GM12878 (cell line): ENCODE measurements around the gene PHACTR3. TPM values are rescaled to one million over a fixed set of nuclear protein-coding genes. Genes with fewer than 3 reads are reported as not detected.

ENCODE experiments used
- ATAC-seq: fragments of 200-7000 bp; cut with Tn5 transposase; 3 replicates; pipeline ENCODE4 v1.9.1; 2020; ENCODE audit warnings: mild to moderate bottlenecking, moderate library complexity
- BruUV-seq: library from RNA; stranded (reverse); fragments of 400-500 nt; replicated peaks from 2 replicates; lab custom pipeline; 2021; lab: Mats Ljungman, UMichigan
- CTCF ChIA-PET: fragments of 300-600 bp; sonication (Branson Sonifier 250); formaldehyde crosslinking; extraction: SDS; loops from one replicate; lab custom pipeline; 2021; ENCODE audit warnings: inconsistent platforms; lab: Yijun Ruan, JAX
- POLR2A ChIA-PET: fragments of 350-600 bp; formaldehyde crosslinking; extraction: SDS; loops from one replicate; lab custom pipeline; 2021; ENCODE audit warnings: inconsistent platforms; lab: Charles Lee
- RAD21 ChIA-PET: fragments of 300-600 bp; sonication (Branson Sonifier 250); formaldehyde crosslinking; loops from one replicate; lab custom pipeline; 2023; ENCODE audit warnings: antibody characterized with exemption; ENCODE audit not compliant: unreplicated experiment; lab: Charles Lee
- SMC1A ChIA-PET: fragments of 300-600 bp; sonication (Branson Sonifier 250); formaldehyde crosslinking; loops from one replicate; lab custom pipeline; 2023; ENCODE audit not compliant: unreplicated experiment, uncharacterized antibody; lab: Charles Lee
- DNase-seq: peaks from one replicate; pipeline ENCODE4 v3.0.0-alpha.2; 2011; ENCODE audit warnings: low read depth, low spot score
- FAIRE-seq: peaks from 3 replicates; lab custom pipeline; 2011; peaks lifted over from hg19 to GRCh38; lab: Jason Lieb, UNC
- H2AFZ ChIP-seq: 2 replicates; pipeline ENCODE4 v1.6.0; 2011; ENCODE audit warnings: low read depth, low read length, control low read depth; ENCODE audit not compliant: control insufficient read depth
- H3K27ac ChIP-seq: 2 replicates; pipeline ENCODE4 v1.5.1; 2011; ENCODE audit warnings: control low read depth; ENCODE audit not compliant: control insufficient read depth, insufficient read depth
- H3K27me3 ChIP-seq, 2 experiments: replicated peaks in 1 of 2; 2 replicates each; pipeline versions ENCODE4 v1.6.0 to v1.6.1; 2011; ENCODE audit warnings: low read length in 1 of 2; ENCODE audit not compliant: control insufficient read depth in 2 of 2, insufficient read depth in 2 of 2
- H3K36me3 ChIP-seq, 2 experiments: 2 replicates each; pipeline ENCODE4 v1.5.1; 2011; ENCODE audit warnings: low read length in 1 of 2; ENCODE audit not compliant: control insufficient read depth in 2 of 2, insufficient read depth in 2 of 2
- H3K4me1 ChIP-seq: 2 replicates; pipeline ENCODE4 v1.6.1; 2011; ENCODE audit warnings: mild to moderate bottlenecking, low read length, moderate library complexity, mixed read lengths; ENCODE audit not compliant: control insufficient read depth, insufficient read depth
- H3K4me2 ChIP-seq: 2 replicates; pipeline ENCODE4 v1.6.0; 2011; ENCODE audit warnings: control low read depth; ENCODE audit not compliant: control insufficient read depth, insufficient read depth
- H3K4me3 ChIP-seq: fragments of 200-600 bp; sonication (generic); 2 replicates; pipeline ENCODE4 v1.5.1; 2016
- H3K79me2 ChIP-seq: 2 replicates; pipeline ENCODE4 v1.6.0; 2011; ENCODE audit warnings: low read length; ENCODE audit not compliant: control insufficient read depth, insufficient read depth
- H3K9ac ChIP-seq: 2 replicates; pipeline ENCODE4 v1.8.0; 2011; ENCODE audit warnings: low read length, control low read depth, mixed read lengths; ENCODE audit not compliant: control insufficient read depth, insufficient read depth
- H3K9me3 ChIP-seq: replicated peaks from 3 replicates; pipeline ENCODE4 v1.5.1; 2011; ENCODE audit warnings: mild to moderate bottlenecking, low read length; ENCODE audit not compliant: control insufficient read depth, insufficient read depth
- H4K20me1 ChIP-seq: 2 replicates; pipeline ENCODE4 v1.6.0; 2011; ENCODE audit not compliant: control insufficient read depth, insufficient read depth
- ASH2L ChIP-seq: fragments of 300-600, 200-600 bp; sonication (generic); IDR thresholded peaks from 2 replicates; pipeline ENCODE4 v1.6.1; 2017; ENCODE audit warnings: low read depth, mild to moderate bottlenecking, borderline replicate concordance
- ATF3 ChIP-seq: IDR thresholded peaks from 2 replicates; pipeline ENCODE4 v1.6.1; 2011; ENCODE audit warnings: low read depth, mild to moderate bottlenecking, low read length, moderate library complexity, borderline replicate concordance; ENCODE audit errors: extremely low read depth
- KAT2A ChIP-seq: conservative IDR thresholded peaks from 2 replicates; pipeline ENCODE4 v1.6.1; 2011; ENCODE audit warnings: low read depth, low read length; ENCODE audit not compliant: control insufficient read depth
- LARP7 ChIP-seq: fragments of 450-650 bp; IDR thresholded peaks from 2 replicates; pipeline ENCODE4 v1.6.1; 2017; ENCODE audit warnings: mild to moderate bottlenecking
- NFIC ChIP-seq: IDR thresholded peaks from 2 replicates; pipeline ENCODE4 v1.6.1; 2012; ENCODE audit warnings: low read depth, mild to moderate bottlenecking, inconsistent platforms, low read length, moderate library complexity
- POLR2A ChIP-seq: IDR thresholded peaks from 2 replicates; pipeline ENCODE4 v1.6.1; 2011; ENCODE audit warnings: low read depth, mild to moderate bottlenecking, low read length
- RELA ChIP-seq: fragments of 450-650 bp; IDR thresholded peaks from 2 replicates; pipeline ENCODE4 v1.8.0; 2014; ENCODE audit warnings: borderline replicate concordance; ENCODE audit not compliant: partially characterized antibody
- SIX5 ChIP-seq: IDR thresholded peaks from 2 replicates; pipeline ENCODE4 v1.6.1; 2011; ENCODE audit warnings: mild to moderate bottlenecking, low read depth, low read length, moderate library complexity; ENCODE audit not compliant: severe bottlenecking
- ZNF592 ChIP-seq: fragments of 450-650 bp; IDR thresholded peaks from 2 replicates; pipeline ENCODE4 v1.6.1; 2017; ENCODE audit warnings: mild to moderate bottlenecking, moderate library complexity
- WGBS: methylation state at CpG from one replicate; pipeline ENCODE4 v1.1.6; 2016; ENCODE audit warnings: low lambda C conversion rate; ENCODE audit not compliant: insufficient replicate concordance, insufficient coverage; ENCODE audit errors: missing lambda C conversion rate; 5-methylcytosine and 5-hydroxymethylcytosine counted together
- in situ Hi-C: fragments of 300-500 bp; cut with MboI; formaldehyde crosslinking; loops from 9 replicates; pipeline ENCODE4 v1.14.3; 2018; ENCODE audit warnings: mixed read lengths
- intact Hi-C: fragments of 100-400 bp; cut with micrococcal nuclease; formaldehyde crosslinking; loops from one replicate; pipeline ENCODE4 v1.14.2; 2022; ENCODE audit not compliant: unreplicated experiment
- polyA plus RNA-seq, 11 experiments: library from polyadenylated mRNA; depleted of rRNA in 4 of 11; unstranded in 6 of 11; stranded (reverse) in 5 of 11; fragments of >200 nt; fragmentation: Nextera tagmentation in 4 of 11; fragmentation: Illumina TruSeq in 1 of 11; extraction: Ambion mirVana in 4 of 11; extraction: Trizol in 1 of 11; gene quantifications; 1 replicate in 1 of 11; 2 replicates in 10 of 11; pipeline versions ENCODE4 v1.2.1 to v1.2.3, GENCODE V29; 2011 to 2016; ENCODE audit warnings: inconsistent platforms in 2 of 11, missing spikeins in 2 of 11, low read depth in 1 of 11
- total RNA-seq, 4 experiments: library from RNA; depleted of rRNA in 3 of 4; stranded (reverse); fragments of >200 nt in 3 of 4; fragmentation: Illumina TruSeq in 1 of 4; extraction: Trizol in 1 of 4; gene quantifications; 2 replicates each; pipeline versions ENCODE4 v1.2.1 to v1.2.3, GENCODE V29; 2013 to 2021

PHACTR3 gene
- total and polyA plus RNA-seq, 10 of the 15 experiments (the other 5 are each of a cell fraction or from before 2014, with no cell fraction given): 0.17 to 2.7 (median 0.27) TPM; not detected in 1

GRCh38 chr20:59577037-59577808, 27.1 kb upstream of the PHACTR3 start:
- POLR2A ChIA-PET: no interaction called here
- no peaks in the 10 kb centered on the region for H3K9me3 ChIP-seq
- WGBS: 51% methylated on average over 32 of the region's 95 CpGs
- no peak overlapping the region for H3K4me3 ChIP-seq
- H3K4me1 ChIP-seq: no peaks in the 10 kb centered on the region
- no peaks in the 10 kb centered on the region for H4K20me1 ChIP-seq
- no peak for DNase-seq
- H3K79me2 ChIP-seq: no peaks in the 10 kb centered on the region
- SMC1A ChIA-PET: no interaction called here
- in situ Hi-C loops (no loop called here), intact Hi-C loops (no loop called here)
- no peak overlapping the region for H3K27ac ChIP-seq
- no peak overlapping the region for H2AFZ ChIP-seq
- CTCF ChIA-PET: no interaction called here
- H3K9ac ChIP-seq: no peak overlapping the region
- H3K27me3 ChIP-seq: peaks cover 3 to 5% of the 10 kb centered on the region in 2 experiments; a peak in 3 of 4 replicates
- no peak for TF ChIP-seq ASH2L
- TF ChIP-seq RELA: no peak
- no peak for TF ChIP-seq NFIC
- no peak for TF ChIP-seq KAT2A
- no peak for TF ChIP-seq SIX5
- TF ChIP-seq ATF3: no peak
- no peak for TF ChIP-seq ZNF592
- TF ChIP-seq LARP7: no peak
- TF ChIP-seq POLR2A: no peak
- no peaks in the 10 kb centered on the region for H3K36me3 ChIP-seq
- BruUV-seq: no TSS peak
- RAD21 ChIA-PET: no interaction called here
- ATAC-seq: no peak
- no peak overlapping the region for H3K4me2 ChIP-seq
- FAIRE-seq: no peak
